Measurements from ENCODE around the gene ARGLU1. TPM values are rescaled to one million over a fixed set of nuclear protein-coding genes. Genes with fewer than 3 reads are reported as not detected.

The ARGLU1 gene
- total RNA-seq, 3 donors from 2014 or later: 122 to 181 (median 136) TPM

GRCh38 chr13:106548064-106548696, 19.8 kb downstream of the ARGLU1 start:
- intact Hi-C loops (cut with DNase I; ENCODE audit: low total_unique reads): no loop called here
- no peaks in the 10 kb centered on the region for H3K4me1 ChIP-seq
- no peak for TF ChIP-seq POLR2AphosphoS5 (IDR thresholded peaks at IDR 0.05)
- no peak for TF ChIP-seq POLR2A (IDR thresholded peaks at IDR 0.05)
- no peak for TF ChIP-seq CTCF (IDR thresholded peaks at IDR 0.05)
- no peak overlapping the region for H3K27ac ChIP-seq
- no peaks in the 10 kb centered on the region for H3K27me3 ChIP-seq
- H3K36me3 ChIP-seq: no peaks in the 10 kb centered on the region
- H3K9me3 ChIP-seq: no peaks in the 10 kb centered on the region
- H3K4me3 ChIP-seq: no peak overlapping the region
- no peak for DNase-seq (ENCODE audit: low spot score in 2 of 2)

GRCh38 chr13:106541826-106542225, 26.1 kb downstream of the ARGLU1 start:
- intact Hi-C loops (cut with DNase I; ENCODE audit: low total_unique reads): no loop called here
- TF ChIP-seq CTCF (IDR thresholded peaks at IDR 0.05) (no peak), POLR2A (IDR thresholded peaks at IDR 0.05) (no peak), POLR2AphosphoS5 (IDR thresholded peaks at IDR 0.05) (no peak)

GRCh38 chr13:106540613-106541012, 27.3 kb downstream of the ARGLU1 start:
- DNase-seq (ENCODE audit: low spot score in 2 of 2): no peak
- Histone ChIP-seq H3K4me1 (no peaks in the 10 kb centered on the region), H3K4me3 (no peak overlapping the region), H3K27ac (no peak overlapping the region), H3K36me3 (no peaks in the 10 kb centered on the region), H3K27me3 (no peaks in the 10 kb centered on the region), H3K9me3 (no peaks in the 10 kb centered on the region)
- intact Hi-C loops (cut with DNase I; ENCODE audit: low total_unique reads): no loop called here
- TF ChIP-seq POLR2A (IDR thresholded peaks at IDR 0.05): no peak
- no peak for TF ChIP-seq CTCF (IDR thresholded peaks at IDR 0.05)
- no peak for TF ChIP-seq POLR2AphosphoS5 (IDR thresholded peaks at IDR 0.05)

More at GRCh38 chr13:106541826-106542225, 26.1 kb downstream of the ARGLU1 start:
- no peak overlapping the region for H3K27ac ChIP-seq
- H3K4me1 ChIP-seq: no peaks in the 10 kb centered on the region
- no peaks in the 10 kb centered on the region for H3K36me3 ChIP-seq
- DNase-seq (ENCODE audit: low spot score in 2 of 2): no peak
- no peaks in the 10 kb centered on the region for H3K9me3 ChIP-seq
- H3K4me3 ChIP-seq: no peak overlapping the region
- no peaks in the 10 kb centered on the region for H3K27me3 ChIP-seq

GRCh38 chr13:106537521-106537920, 30.4 kb downstream of the ARGLU1 start:
- Histone ChIP-seq H3K4me3 (no peak overlapping the region), H3K27ac (no peak overlapping the region), H3K27me3 (no peaks in the 10 kb centered on the region), H3K4me1 (peaks cover 3 to 4% of the 10 kb centered on the region in 2 donors), H3K36me3 (no peaks in the 10 kb centered on the region), H3K9me3 (no peaks in the 10 kb centered on the region)
- no peak for DNase-seq (ENCODE audit: low spot score in 2 of 2)
- TF ChIP-seq CTCF (IDR thresholded peaks at IDR 0.05): no peak
- intact Hi-C loops (cut with DNase I; ENCODE audit: low total_unique reads): no loop called here

- TF ChIP-seq POLR2AphosphoS5 (IDR thresholded peaks at IDR 0.05): peak in 1 of 3 donors; percentile 17
- no peak for TF ChIP-seq POLR2A (IDR thresholded peaks at IDR 0.05)
- peak; percentile 81 to 88 (median 83) for TF ChIP-seq CTCF (IDR thresholded peaks at IDR 0.05)
- H3K4me3 ChIP-seq: peak overlapping the region; percentile 57 to 94 (median 79)
- no peaks in the 10 kb centered on the region for H3K27me3 ChIP-seq
- H3K36me3 ChIP-seq: no peaks in the 10 kb centered on the region
- H3K27ac ChIP-seq: peak overlapping the region; percentile 57 to 77
- intact Hi-C loops (cut with DNase I; ENCODE audit: low total_unique reads): no loop called here
- no peaks in the 10 kb centered on the region for H3K9me3 ChIP-seq
- peak; percentile 67 to 90 for DNase-seq (ENCODE audit: low spot score in 2 of 2)
- peaks cover 3 to 8% of the 10 kb centered on the region in 2 donors for H3K4me1 ChIP-seq
These were observed 31.5 kb downstream of the ARGLU1 start for GRCh38 chr13:106536244-106537034.

All from breast epithelium (tissue), 4 donors.